ENCODE measurements around the gene NEK5. TPM values are rescaled to one million over a fixed set of nuclear protein-coding genes. Genes with fewer than 3 reads are reported as not detected.

NEK5 gene
- total and polyA plus RNA-seq, 2 donors (not counting 3 experiments of a cell fraction or from before 2014, with no cell fraction given): 0.03 to 0.18 TPM

- dilution Hi-C loops (cut with MboI; ENCODE audit: extremely low pct_ligation_motif_present, low sequenced_read_pairs) (no loop called here), intact Hi-C loops (cut with micrococcal nuclease) (loop anchor here (10.0 kb wide), 1 partner anchor 300 kb away; the partner anchor contains the start of genes CKAP2 and VPS36)
- BruUV-seq (replicated peaks): no TSS peak
- peaks cover 2% of the 10 kb centered on the region for H3K79me2 ChIP-seq (ENCODE audit: control insufficient read depth, insufficient read depth, low read length)
- POLR2A ChIA-PET: no interaction called here
- no peaks in the 10 kb centered on the region for H4K20me1 ChIP-seq (replicated peaks; ENCODE audit: control insufficient read depth, extremely low read depth, insufficient read depth, low read length)
- CTCF ChIA-PET: no interaction called here
- DNase-seq (ENCODE audit: low read depth, low spot score): no peak
- no peak overlapping the region for H3K4me3 ChIP-seq (replicated peaks in 1 of 3; ENCODE audit: insufficient read depth in 1 of 3, low read depth in 1 of 3, low read length in 3 of 3)
- peaks cover 26% of the 10 kb centered on the region for H3K4me1 ChIP-seq (ENCODE audit: control insufficient read depth, extremely low read depth, insufficient read depth, low read length)
- H3K9ac ChIP-seq (replicated peaks; ENCODE audit: extremely low read depth, insufficient read depth, low read length): no peak overlapping the region
- H3K9me3 ChIP-seq (replicated peaks; ENCODE audit: control insufficient read depth, insufficient read depth, low read length): no peaks in the 10 kb centered on the region
- H3K9me1 ChIP-seq (replicated peaks; ENCODE audit: control insufficient read depth, extremely low read depth, insufficient read depth, low read length): no peaks in the 10 kb centered on the region
- TF ChIP-seq POLR2AphosphoS5 (IDR thresholded peaks at IDR 0.05; ENCODE audit: insufficient read depth, low read depth, low read length) (no peak), GATA2 (IDR thresholded peaks at IDR 0.05; ENCODE audit: insufficient read depth, insufficient read length, low read depth, low read length) (no peak)
- no peak overlapping the region for H3K4me2 ChIP-seq (ENCODE audit: insufficient read depth, low read length)
- no peak for FAIRE-seq
- no peak overlapping the region for H2AFZ ChIP-seq (ENCODE audit: low read depth, low read length)
- no peaks in the 10 kb centered on the region for H3K27me3 ChIP-seq (ENCODE audit: control insufficient read depth in 2 of 2, insufficient read depth in 2 of 2, low read length in 2 of 2)
- no peak overlapping the region for H3K27ac ChIP-seq (ENCODE audit: insufficient read depth, low read depth, low read length)
- no peaks in the 10 kb centered on the region for H3K36me3 ChIP-seq (ENCODE audit: control insufficient read depth in 2 of 2, extremely low read depth in 1 of 2, insufficient read depth in 2 of 2, low read length in 2 of 2)
These were observed 26.3 kb upstream of the NEK5 start for GRCh38 chr13:52155177-52155576.

- ChIA-PET CTCF (interaction anchor here (1.0 to 1.1 kb wide), 2 partner anchors 27 to 48 kb away, joined by 3 read pairs; no protein-coding TSS in a partner anchor), POLR2A (no interaction called here)
- intact Hi-C loops (cut with micrococcal nuclease): no loop called here
- Histone ChIP-seq H3K27me3 (ENCODE audit: control insufficient read depth in 2 of 2, insufficient read depth in 2 of 2, low read length in 2 of 2) (no peaks in the 10 kb centered on the region), H3K4me2 (ENCODE audit: insufficient read depth, low read length) (no peak overlapping the region), H2AFZ (ENCODE audit: low read depth, low read length) (no peak overlapping the region), H3K9ac (replicated peaks; ENCODE audit: extremely low read depth, insufficient read depth, low read length) (no peak overlapping the region), H3K9me3 (replicated peaks; ENCODE audit: control insufficient read depth, insufficient read depth, low read length) (no peaks in the 10 kb centered on the region), H3K4me1 (ENCODE audit: control insufficient read depth, extremely low read depth, insufficient read depth, low read length) (no peaks in the 10 kb centered on the region), H3K27ac (ENCODE audit: insufficient read depth, low read depth, low read length) (no peak overlapping the region), H4K20me1 (replicated peaks; ENCODE audit: control insufficient read depth, extremely low read depth, insufficient read depth, low read length) (no peaks in the 10 kb centered on the region), H3K4me3 (replicated peaks in 1 of 3; ENCODE audit: insufficient read depth in 1 of 3, low read depth in 1 of 3, low read length in 3 of 3) (no peak overlapping the region), H3K36me3 (ENCODE audit: control insufficient read depth in 2 of 2, extremely low read depth in 1 of 2, insufficient read depth in 2 of 2, low read length in 2 of 2) (no peaks in the 10 kb centered on the region), H3K79me2 (ENCODE audit: control insufficient read depth, insufficient read depth, low read length) (no peaks in the 10 kb centered on the region), H3K9me1 (replicated peaks; ENCODE audit: control insufficient read depth, extremely low read depth, insufficient read depth, low read length) (no peaks in the 10 kb centered on the region)
- dilution Hi-C loops (cut with MboI; ENCODE audit: extremely low pct_ligation_motif_present, low sequenced_read_pairs): no loop called here
- DNase-seq (ENCODE audit: low read depth, low spot score): no peak
- BruUV-seq (replicated peaks): no TSS peak
- TF ChIP-seq POLR2AphosphoS5 (IDR thresholded peaks at IDR 0.05; ENCODE audit: insufficient read depth, low read depth, low read length): no peak
- FAIRE-seq: no peak
These were observed 18.4 kb upstream of the NEK5 start for GRCh38 chr13:52147225-52147624.

All from endothelial cell of umbilical vein (primary cell).